K562 (cell line): ENCODE results near the gene CHRM1. TPM values are rescaled to one million over a fixed set of nuclear protein-coding genes. Genes with fewer than 3 reads are reported as not detected.

ENCODE experiments used
- CAMTA2 ChIP-seq: fragments of 250-450 bp; sonication (Bioruptor Pico); conservative IDR thresholded peaks from 2 replicates; pipeline ENCODE4 v1.5.1; 2022
- CBX3 ChIP-seq, 2 experiments: IDR thresholded peaks; 1 replicate in 1 of 2; 2 replicates in 1 of 2; pipeline ENCODE4 v1.6.1; 2012; ENCODE audit warnings: inconsistent platforms in 2 of 2, low read length in 2 of 2, borderline replicate concordance in 1 of 2, control low read depth in 1 of 2
- E2F1 ChIP-seq: sonication (generic); formaldehyde crosslinking; IDR thresholded peaks from 2 replicates; pipeline ENCODE4 v1.8.1; 2023; ENCODE audit warnings: mild to moderate bottlenecking, missing genetic modification reagents, moderate library complexity
- FOXK2 ChIP-seq, 2 experiments: fragments of 450-650 bp; IDR thresholded peaks in 1 of 2; conservative IDR thresholded peaks in 1 of 2; 2 replicates each; pipeline ENCODE4 v1.6.1; 2016; ENCODE audit warnings: low read depth in 2 of 2, mild to moderate bottlenecking in 1 of 2
- GABPB2 ChIP-seq: fragments of 250-450 bp; sonication (Bioruptor Pico); conservative IDR thresholded peaks from 2 replicates; pipeline ENCODE4 v1.5.1; 2021; ENCODE audit warnings: mild to moderate bottlenecking
- HEY1 ChIP-seq: fragments of 250-450 bp; sonication (Bioruptor Pico); IDR thresholded peaks from 2 replicates; pipeline ENCODE4 v1.5.0; 2020; ENCODE audit warnings: mild to moderate bottlenecking, moderate library complexity, borderline replicate concordance
- HMG20B ChIP-seq: fragments of 250-450 bp; sonication (Bioruptor Pico); IDR thresholded peaks from 2 replicates; pipeline ENCODE4 v1.5.0; 2021; ENCODE audit warnings: mild to moderate bottlenecking
- HNRNPLL ChIP-seq: fragments of 200-400 bp; formaldehyde crosslinking; IDR thresholded peaks from 2 replicates; pipeline ENCODE4 v1.6.1; 2017; ENCODE audit warnings: low read length, low read depth, mild to moderate bottlenecking; ENCODE audit not compliant: poor library complexity, severe bottlenecking
- IRF9 ChIP-seq: fragments of 450-650 bp; IDR thresholded peaks from 2 replicates; pipeline ENCODE4 v1.6.1; 2016; ENCODE audit warnings: missing biosample characterization, missing genetic modification characterization
- JUND ChIP-seq, 2 experiments: IDR thresholded peaks; 2 replicates in 1 of 2; 3 replicates in 1 of 2; pipeline ENCODE4 v1.6.1; 2011; ENCODE audit warnings: borderline replicate concordance in 2 of 2, low read depth in 2 of 2, low read length in 2 of 2, improper control_type of control experiment in 1 of 2, missing biosample characterization in 1 of 2, missing genetic modification characterization in 1 of 2, missing genetic modification reagents in 1 of 2
- KAT2B ChIP-seq: IDR thresholded peaks from one replicate; pipeline ENCODE4 v1.6.1; 2012; ENCODE audit warnings: low read depth, mild to moderate bottlenecking, control low read depth, inconsistent platforms, low read length, moderate library complexity
- MAFF ChIP-seq: IDR thresholded peaks from 2 replicates; pipeline ENCODE4 v1.6.1; 2012; ENCODE audit warnings: low read length, improper control_type of control experiment
- MCM7 ChIP-seq, 2 experiments: fragments of 450-650 bp; IDR thresholded peaks; 2 replicates each; pipeline ENCODE4 v1.6.1; 2016 to 2018
- NCOR1 ChIP-seq: fragments of 450-650 bp; IDR thresholded peaks from 2 replicates; pipeline ENCODE4 v1.6.1; 2016; ENCODE audit warnings: mild to moderate bottlenecking, moderate library complexity
- NR2F6 ChIP-seq: fragments of 450-650 bp; formaldehyde crosslinking; IDR thresholded peaks from 2 replicates; pipeline ENCODE4 v1.4.0; 2020; ENCODE audit warnings: mild to moderate bottlenecking
- PML ChIP-seq: IDR thresholded peaks from 2 replicates; pipeline ENCODE4 v1.6.1; 2012; ENCODE audit warnings: low read length, inconsistent platforms
- PTTG1 ChIP-seq: fragments of 450-650 bp; IDR thresholded peaks from 2 replicates; pipeline ENCODE4 v1.6.1; 2016; ENCODE audit warnings: low read depth, mild to moderate bottlenecking, missing genetic modification characterization, missing compliant biosample characterization
- SIRT6 ChIP-seq: IDR thresholded peaks from one replicate; pipeline ENCODE4 v1.6.1; 2012; ENCODE audit warnings: low read depth, mild to moderate bottlenecking, control low read depth, inconsistent platforms, low read length, moderate library complexity
- SMARCA4 ChIP-seq: fragments of 450-650 bp; IDR thresholded peaks from 2 replicates; pipeline ENCODE4 v1.6.1; 2016
- U2AF2 ChIP-seq: fragments of 200-400 bp; formaldehyde crosslinking; optimal IDR thresholded peaks from 2 replicates; pipeline ENCODE3; 2017; ENCODE audit warnings: low read depth, mild to moderate bottlenecking, low read length
- ZNF134 ChIP-seq: fragments of 250-450 bp; sonication (Bioruptor Pico); conservative IDR thresholded peaks from 2 replicates; pipeline ENCODE4 v1.4.0; 2020
- ZNF23 ChIP-seq: fragments of 250-450 bp; sonication (Bioruptor Pico); IDR thresholded peaks from 2 replicates; pipeline ENCODE4 v1.4.0; 2020; ENCODE audit warnings: mild to moderate bottlenecking
- ZNF263 ChIP-seq: sonication (generic); formaldehyde crosslinking; IDR thresholded peaks from 2 replicates; pipeline ENCODE4 v1.8.0; 2022; ENCODE audit warnings: mild to moderate bottlenecking, missing genetic modification reagents, borderline replicate concordance
- ZNF408 ChIP-seq: fragments of 250-450 bp; sonication (Bioruptor Pico); IDR thresholded peaks from 2 replicates; pipeline ENCODE4 v1.4.0; 2020; ENCODE audit warnings: low read depth, mild to moderate bottlenecking, moderate library complexity
- ZNF586 ChIP-seq: fragments of 450-650 bp; formaldehyde crosslinking; conservative IDR thresholded peaks from 2 replicates; pipeline ENCODE4 v1.4.0; 2020; ENCODE audit warnings: mild to moderate bottlenecking, moderate library complexity
- ZNF79 ChIP-seq: fragments of 250-450 bp; sonication (Bioruptor Pico); IDR thresholded peaks from 2 replicates; pipeline ENCODE4 v1.4.0; 2020; ENCODE audit warnings: low read depth, mild to moderate bottlenecking, moderate library complexity
- ZSCAN32 ChIP-seq: fragments of 450-650 bp; formaldehyde crosslinking; IDR thresholded peaks from 2 replicates; pipeline ENCODE4 v1.4.0; 2020; ENCODE audit warnings: mild to moderate bottlenecking, moderate library complexity
- polyA plus RNA-seq, 8 experiments: library from polyadenylated mRNA; depleted of rRNA in 4 of 8; stranded (reverse) in 5 of 8; unstranded in 3 of 8; fragments of >200 nt; fragmentation: Nextera tagmentation in 2 of 8; fragmentation: Illumina TruSeq in 1 of 8; extraction: Ambion mirVana in 2 of 8; extraction: Trizol in 1 of 8; gene quantifications; 2 replicates each; pipeline versions ENCODE4 v1.2.1 to v1.2.3, GENCODE V29; 2011 to 2014; ENCODE audit warnings: inconsistent platforms in 1 of 8, missing spikeins in 1 of 8
- total RNA-seq, 7 experiments: library from RNA; depleted of rRNA in 6 of 7; stranded (reverse); fragments of >200 nt in 6 of 7; fragmentation: Illumina TruSeq in 2 of 7; extraction: Trizol in 2 of 7; gene quantifications; 2 replicates each; pipeline versions ENCODE4 v1.2.1 to v1.2.3, GENCODE V29; 2011 to 2021; ENCODE audit warnings: low replicate concordance in 1 of 7

CHRM1 gene
- total and polyA plus RNA-seq, 9 of the 15 experiments (the other 6 are each of a cell fraction or from before 2014, with no cell fraction given), result not detected

GRCh38 chr11:62880803-62881578, 40.2 kb downstream of the CHRM1 start, which contains the start of gene SLC3A2 (continued):
- TF ChIP-seq NCOR1 (peak; percentile 22; the same call in 1 of the 2 replicates), SIRT6 (peak; percentile 79), HMG20B (no peak), E2F1 (CRISPR knock-in tag) (no peak; the same call in 1 of the 2 replicates), ZNF586 (no peak), KAT2B (no peak), ZNF23 (CRISPR knock-in tag) (no peak), MCM7 (IDR thresholded peaks at IDR 0.05) (no peak), HNRNPLL (peak; percentile 62), FOXK2 (conservative IDR thresholded peaks at IDR 0.05 in 1 of 2, IDR thresholded peaks at IDR 0.05 in 1 of 2; ENCODE audit: low read depth in 2 of 2) (no peak; a peak in 1 of 4 replicates), CBX3 (IDR thresholded peaks at IDR 0.05; ENCODE audit: borderline replicate concordance in 1 of 2, low read length in 2 of 2) (peak in 1 of 2 experiments; percentile 11; a peak in 1 of 3 replicates), GABPB2 (CRISPR knock-in tag) (no peak), SMARCA4 (no peak), CAMTA2 (CRISPR knock-in tag) (no peak), ZNF79 (CRISPR knock-in tag) (no peak), ZNF134 (CRISPR knock-in tag) (no peak), HEY1 (CRISPR knock-in tag) (peak; percentile 90; the same call in 1 of the 2 replicates), ZSCAN32 (CRISPR knock-in tag) (no peak; the same call in none of the 2 replicates), NR2F6 (CRISPR knock-in tag) (no peak), U2AF2 (no peak), PTTG1 (tag) (no peak), ZNF263 (peak; percentile 52; the same call in 1 of the 2 replicates), ZNF408 (CRISPR knock-in tag) (no peak), JUND (IDR thresholded peaks at IDR 0.05; ENCODE audit: borderline replicate concordance, low read depth, low read length) (peak; percentile 29; the same call in 1 of the 2 replicates), JUND (tag; IDR thresholded peaks at IDR 0.05; ENCODE audit: borderline replicate concordance, low read depth, low read length) (0 out of 3 replicates have a peak, but pooled peaks have one; percentile 25), PML (peak; percentile 84; the same call in 1 of the 2 replicates), MAFF (no peak), IRF9 (tag) (no peak)
